HCT116 (cell line): Measurements from ENCODE around the gene ZNF160. TPM values are rescaled to one million over a fixed set of nuclear protein-coding genes. Genes with fewer than 3 reads are reported as not detected.

Experiments used
- ATAC-seq: fragments of 200-7000 bp; cut with Tn5 transposase; 2 replicates; pipeline ENCODE4 v1.9.1; 2020; ENCODE audit warnings: mild to moderate bottlenecking, moderate library complexity
- BruUV-seq: library from RNA; stranded (reverse); fragments of 400-500 nt; replicated peaks from 2 replicates; lab custom pipeline; 2021; lab: Mats Ljungman, UMichigan
- CTCF ChIA-PET: fragments of 300-600 bp; sonication (Branson Sonifier 250); formaldehyde crosslinking; loops from one replicate; lab custom pipeline; 2021; ENCODE audit warnings: antibody characterized with exemption; lab: Charles Lee
- POLR2A ChIA-PET: fragments of 300-600, 350-600 bp; sonication (Branson Sonifier 250); formaldehyde crosslinking; loops from one replicate; lab custom pipeline; 2021; ENCODE audit warnings: antibody characterized with exemption; lab: Charles Lee
- RAD21 ChIA-PET, 2 experiments: fragments of 300-600 bp; sonication (Branson Sonifier 250); formaldehyde crosslinking; loops; one replicate each; lab custom pipeline; 2023; ENCODE audit warnings: low total read pairs in 2 of 2; ENCODE audit not compliant: uncharacterized antibody in 2 of 2, unreplicated experiment in 2 of 2, low non-redundant PET in 1 of 2; lab: Charles Lee
- DNase-seq: peaks from one replicate; pipeline ENCODE4 v3.0.0-alpha.2; 2010; ENCODE audit warnings: low read depth, low spot score
- H2AFZ ChIP-seq: fragments of 200-600 bp; shearing (Covaris generic), sonication (generic); 2 replicates; pipeline ENCODE4 v1.6.1; 2017; ENCODE audit warnings: low read depth, mixed run types, mixed read lengths, antibody characterized with exemption, low read length; ENCODE audit not compliant: poor library complexity, severe bottlenecking
- H3K27ac ChIP-seq: 2 replicates; pipeline ENCODE4 v1.5.1; 2012; ENCODE audit warnings: low read depth, low read length
- H3K27me3 ChIP-seq: fragments of 200-600 bp; sonication (generic); 2 replicates; pipeline ENCODE4 v1.6.1; 2016; ENCODE audit warnings: mixed run types, low read length, mixed read lengths; ENCODE audit not compliant: insufficient read depth
- H3K36me3 ChIP-seq, 2 experiments: fragments of 200-500 bp in 1 of 2; fragments of 200-600 bp in 1 of 2; sonication (Bioruptor generic) in 1 of 2; sonication (generic) in 1 of 2; 2 replicates each; pipeline versions ENCODE4 v1.5.1 to v1.6.1; 2014 to 2016; ENCODE audit warnings: low read length in 2 of 2, inconsistent platforms in 1 of 2, mixed read lengths in 1 of 2, mixed run types in 1 of 2; ENCODE audit not compliant: insufficient read depth in 2 of 2, control insufficient read depth in 1 of 2
- H3K4me1 ChIP-seq, 2 experiments: fragments of 200-600 bp in 1 of 2; sonication (generic) in 1 of 2; 2 replicates each; pipeline versions ENCODE4 v1.5.1 to v1.6.1; 2012 to 2017; ENCODE audit warnings: low read length in 2 of 2, inconsistent platforms in 1 of 2, mild to moderate bottlenecking in 1 of 2, mixed read lengths in 1 of 2, mixed run types in 1 of 2, moderate library complexity in 1 of 2; ENCODE audit not compliant: insufficient read depth in 2 of 2, control insufficient read depth in 1 of 2
- H3K4me2 ChIP-seq: fragments of 200-600 bp; sonication (generic); 2 replicates; pipeline ENCODE4 v1.6.1; 2017; ENCODE audit warnings: mixed run types, low read length, mixed read lengths
- H3K4me3 ChIP-seq, 2 experiments: fragments of 200-600 bp in 1 of 2; sonication (generic) in 1 of 2; replicated peaks in 1 of 2; 2 replicates each; pipeline ENCODE4 v1.5.1; 2011 to 2016; ENCODE audit warnings: low read length in 2 of 2, control low read depth in 1 of 2, low read depth in 1 of 2, mild to moderate bottlenecking in 1 of 2, mixed read lengths in 1 of 2, mixed run types in 1 of 2
- H3K79me2 ChIP-seq: fragments of 200-600 bp; sonication (generic); 2 replicates; pipeline ENCODE4 v1.6.1; 2017; ENCODE audit warnings: mild to moderate bottlenecking, mixed run types, low read length, moderate library complexity, mixed read lengths; ENCODE audit not compliant: insufficient read depth
- H3K9ac ChIP-seq: fragments of 200-600 bp; sonication (generic); 2 replicates; pipeline ENCODE4 v1.6.1; 2016; ENCODE audit warnings: low read length, mixed read lengths
- H3K9me2 ChIP-seq: fragments of 200-600 bp; sonication (generic), shearing (Covaris generic); 2 replicates; pipeline ENCODE4 v1.6.1; 2017; ENCODE audit warnings: mixed run types, mild to moderate bottlenecking, moderate library complexity; ENCODE audit not compliant: insufficient read depth
- H3K9me3 ChIP-seq, 2 experiments: fragments of 200-500 bp in 1 of 2; fragments of 200-600 bp in 1 of 2; sonication (Bioruptor generic) in 1 of 2; sonication (generic) in 1 of 2; 2 replicates each; pipeline ENCODE4 v1.6.1; 2014 to 2017; ENCODE audit warnings: low read length in 2 of 2, mixed read lengths in 2 of 2, inconsistent platforms in 1 of 2, low read depth in 1 of 2, mild to moderate bottlenecking in 1 of 2, mixed run types in 1 of 2, moderate library complexity in 1 of 2; ENCODE audit not compliant: control insufficient read depth in 1 of 2, insufficient read depth in 1 of 2
- H4K20me1 ChIP-seq: fragments of 200-600 bp; sonication (generic), shearing (Covaris generic); 2 replicates; pipeline ENCODE4 v1.6.1; 2017; ENCODE audit warnings: mixed run types, mild to moderate bottlenecking, moderate library complexity; ENCODE audit not compliant: insufficient read depth
- CBX3 ChIP-seq: IDR thresholded peaks from 2 replicates; pipeline ENCODE4 v1.6.1; 2012; ENCODE audit warnings: low read depth
- CEBPB ChIP-seq: IDR thresholded peaks from 2 replicates; pipeline ENCODE4 v1.6.1; 2012; ENCODE audit warnings: low read depth
- CTCF ChIP-seq, 3 experiments: fragments of 200-600 bp in 1 of 3; sonication (generic) in 1 of 3; IDR thresholded peaks in 2 of 3; conservative IDR thresholded peaks in 1 of 3; 2 replicates each; pipeline ENCODE4 v1.5.1; 2012 to 2017; ENCODE audit warnings: low read depth in 2 of 3, low read length in 2 of 3, antibody characterized with exemption in 1 of 3, borderline replicate concordance in 1 of 3, control low read depth in 1 of 3, mild to moderate bottlenecking in 1 of 3, mixed read lengths in 1 of 3, mixed run types in 1 of 3, moderate library complexity in 1 of 3; ENCODE audit not compliant: insufficient read depth in 1 of 3
- EGR1 ChIP-seq: IDR thresholded peaks from 2 replicates; pipeline ENCODE4 v1.6.1; 2012; ENCODE audit warnings: low read depth
- EZH2 ChIP-seq: fragments of 200-600 bp; sonication (generic); IDR thresholded peaks from 2 replicates; pipeline ENCODE4 v1.6.1; 2017; ENCODE audit warnings: antibody characterized with exemption, mixed run types
- EZH2phosphoT487 ChIP-seq: fragments of 200-600 bp; IDR thresholded peaks from 2 replicates; pipeline ENCODE4 v1.6.1; 2018; ENCODE audit warnings: antibody characterized with exemption, borderline replicate concordance
- FOSL1 ChIP-seq: IDR thresholded peaks from 2 replicates; pipeline ENCODE4 v1.6.1; 2012; ENCODE audit warnings: low read depth
- POLR2A ChIP-seq: IDR thresholded peaks from 2 replicates; pipeline ENCODE4 v1.7.0; 2011; ENCODE audit warnings: borderline replicate concordance; ENCODE audit not compliant: insufficient read depth, insufficient read length; ENCODE audit errors: extremely low read depth
- RAD21 ChIP-seq: IDR thresholded peaks from 2 replicates; pipeline ENCODE4 v1.6.1; 2012; ENCODE audit warnings: low read depth, mild to moderate bottlenecking
- REST ChIP-seq: IDR thresholded peaks from 2 replicates; pipeline ENCODE4 v1.6.1; 2012; ENCODE audit warnings: low read depth
- SIN3A ChIP-seq: IDR thresholded peaks from 2 replicates; pipeline ENCODE4 v1.6.1; 2012; ENCODE audit warnings: low read depth
- SP1 ChIP-seq: IDR thresholded peaks from 2 replicates; pipeline ENCODE4 v1.6.1; 2012; ENCODE audit warnings: low read depth
- SRF ChIP-seq: IDR thresholded peaks from 2 replicates; pipeline ENCODE4 v1.6.1; 2012; ENCODE audit warnings: low read depth
- YY1 ChIP-seq: IDR thresholded peaks from 2 replicates; pipeline ENCODE4 v1.6.1; 2011; ENCODE audit warnings: low read length, low read depth, moderate library complexity, mild to moderate bottlenecking; ENCODE audit not compliant: insufficient replicate concordance; ENCODE audit errors: extremely low read depth
- ZFX ChIP-seq: fragments of 450-650 bp; IDR thresholded peaks from 2 replicates; pipeline ENCODE4 v1.6.1; 2017
- ZNF274 ChIP-seq: fragments of 200-500 bp; sonication (Bioruptor generic); IDR thresholded peaks from 2 replicates; pipeline ENCODE4 v1.6.1; 2014; ENCODE audit warnings: mild to moderate bottlenecking, low read depth, low read length, inconsistent platforms
- intact Hi-C: fragments of 100-400 bp; cut with micrococcal nuclease; formaldehyde crosslinking; loops from 2 replicates; pipeline ENCODE4 v1.10.0; 2022
- total RNA-seq: library from RNA; stranded (reverse); gene quantifications from one replicate; pipeline ENCODE4 v1.2.1, GENCODE V29; 2021; ENCODE audit not compliant: unreplicated experiment
- TF ChIP-seq, protein P1 (sequence below): IDR thresholded peaks from 2 replicates; pipeline ENCODE4 v1.6.1; 2012
- TF ChIP-seq, protein P2 (sequence below): IDR thresholded peaks from 2 replicates; pipeline ENCODE4 v1.6.1; 2012
- TF ChIP-seq, protein P3 (sequence below): IDR thresholded peaks from 2 replicates; pipeline ENCODE4 v1.6.1; 2011; ENCODE audit warnings: mild to moderate bottlenecking, low read length, moderate library complexity; ENCODE audit not compliant: insufficient replicate concordance; ENCODE audit errors: extremely low read depth

The ZNF160 gene
- total RNA-seq, 1 experiment from 2014 or later: 14.9 TPM

DNA sequence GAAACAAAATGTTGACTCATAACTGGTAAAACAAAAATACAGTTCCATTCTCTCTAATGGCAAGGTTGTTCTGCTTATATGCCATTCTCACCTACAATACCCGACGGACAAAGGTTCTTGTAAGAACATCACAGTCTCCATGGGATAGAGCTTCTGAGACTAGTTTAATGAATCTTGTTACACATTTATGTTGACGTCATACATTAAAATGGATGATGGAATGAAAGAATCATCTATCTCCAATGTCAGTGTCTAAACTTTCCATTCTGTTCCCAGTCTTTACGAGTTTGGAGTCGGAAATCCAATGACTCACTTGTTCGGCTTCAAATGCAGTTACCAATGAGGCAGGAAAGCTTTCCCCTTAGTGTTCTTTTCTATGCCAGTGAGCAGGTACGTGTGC is 17.7 kb downstream of the ZNF160 start:
- ChIA-PET RAD21 (no interaction called here), CTCF (no interaction called here), POLR2A (no interaction called here)
- H4K20me1 ChIP-seq: no peaks in the 10 kb centered on the region
- no peaks in the 10 kb centered on the region for H3K4me1 ChIP-seq
- H3K4me3 ChIP-seq: no peak overlapping the region
- H3K27ac ChIP-seq: no peak overlapping the region
- no peak for DNase-seq
- peaks cover 25% of the 10 kb centered on the region in 2 experiments for H3K36me3 ChIP-seq
- H3K4me2 ChIP-seq: no peak overlapping the region
- H3K9me2 ChIP-seq: no peaks in the 10 kb centered on the region
- H3K27me3 ChIP-seq: no peaks in the 10 kb centered on the region
- H3K79me2 ChIP-seq: peaks cover 3% of the 10 kb centered on the region; the same call in 1 of the 2 replicates
- H3K9me3 ChIP-seq: peaks cover 6 to 9% of the 10 kb centered on the region in 2 experiments; a peak in 2 of 4 replicates
- TF ChIP-seq EZH2 (no peak), EZH2phosphoT487 (no peak), ZFX (no peak), CBX3 (no peak), SIN3A (no peak), ZNF274 (no peak), RAD21 (no peak), POLR2A (no peak), YY1 (no peak), CTCF (IDR thresholded peaks at IDR 0.05 in 2 of 3, conservative IDR thresholded peaks at IDR 0.05 in 1 of 3; ENCODE audit: borderline replicate concordance in 1 of 3, insufficient read depth in 1 of 3, low read depth in 2 of 3, low read length in 2 of 3) (no peak), CEBPB (no peak), FOSL1 (no peak), SRF (no peak), REST (no peak), EGR1 (no peak), SP1 (no peak)
- TF ChIP-seq, protein P1, sequence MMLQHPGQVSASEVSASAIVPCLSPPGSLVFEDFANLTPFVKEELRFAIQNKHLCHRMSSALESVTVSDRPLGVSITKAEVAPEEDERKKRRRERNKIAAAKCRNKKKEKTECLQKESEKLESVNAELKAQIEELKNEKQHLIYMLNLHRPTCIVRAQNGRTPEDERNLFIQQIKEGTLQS: no peak
- TF ChIP-seq, protein P2, sequence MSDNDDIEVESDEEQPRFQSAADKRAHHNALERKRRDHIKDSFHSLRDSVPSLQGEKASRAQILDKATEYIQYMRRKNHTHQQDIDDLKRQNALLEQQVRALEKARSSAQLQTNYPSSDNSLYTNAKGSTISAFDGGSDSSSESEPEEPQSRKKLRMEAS: no peak
- TF ChIP-seq, protein P3, sequence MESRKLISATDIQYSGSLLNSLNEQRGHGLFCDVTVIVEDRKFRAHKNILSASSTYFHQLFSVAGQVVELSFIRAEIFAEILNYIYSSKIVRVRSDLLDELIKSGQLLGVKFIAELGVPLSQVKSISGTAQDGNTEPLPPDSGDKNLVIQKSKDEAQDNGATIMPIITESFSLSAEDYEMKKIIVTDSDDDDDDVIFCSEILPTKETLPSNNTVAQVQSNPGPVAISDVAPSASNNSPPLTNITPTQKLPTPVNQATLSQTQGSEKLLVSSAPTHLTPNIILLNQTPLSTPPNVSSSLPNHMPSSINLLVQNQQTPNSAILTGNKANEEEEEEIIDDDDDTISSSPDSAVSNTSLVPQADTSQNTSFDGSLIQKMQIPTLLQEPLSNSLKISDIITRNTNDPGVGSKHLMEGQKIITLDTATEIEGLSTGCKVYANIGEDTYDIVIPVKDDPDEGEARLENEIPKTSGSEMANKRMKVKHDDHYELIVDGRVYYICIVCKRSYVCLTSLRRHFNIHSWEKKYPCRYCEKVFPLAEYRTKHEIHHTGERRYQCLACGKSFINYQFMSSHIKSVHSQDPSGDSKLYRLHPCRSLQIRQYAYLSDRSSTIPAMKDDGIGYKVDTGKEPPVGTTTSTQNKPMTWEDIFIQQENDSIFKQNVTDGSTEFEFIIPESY: no peak
- intact Hi-C loops: no loop called here
- no TSS peak for BruUV-seq
- no peak overlapping the region for H2AFZ ChIP-seq
- no peak for ATAC-seq
- no peak overlapping the region for H3K9ac ChIP-seq
